Measurements from ENCODE around the gene C2orf81.

DNA sequence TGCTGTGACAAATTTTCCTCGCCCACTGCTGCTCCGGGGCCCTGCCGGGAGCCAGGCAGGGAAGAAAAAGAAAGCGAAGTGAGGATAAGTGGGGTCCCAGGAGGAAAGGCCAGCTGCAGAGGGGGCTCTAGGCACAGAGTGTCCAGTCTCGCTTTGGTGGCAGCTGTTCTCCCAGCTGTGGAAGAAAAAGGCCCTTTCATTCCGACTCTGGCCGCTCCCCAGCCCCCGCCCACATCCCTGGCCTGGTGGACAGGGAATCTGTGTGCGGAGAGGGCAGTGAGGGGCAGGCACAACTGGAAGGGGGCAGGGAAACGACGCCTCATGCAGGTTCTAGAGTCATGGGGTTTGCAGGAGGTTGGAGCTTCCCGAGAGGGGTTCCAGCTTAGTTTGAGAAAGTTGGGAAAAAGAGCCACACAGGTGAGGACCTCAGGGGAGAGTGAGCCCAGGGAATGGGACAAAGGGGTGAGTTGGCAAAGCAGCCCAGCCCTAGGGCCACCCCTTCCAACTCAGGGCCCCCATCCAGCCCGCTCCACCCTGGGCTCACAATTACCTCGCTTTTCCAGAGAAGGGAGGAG, 18.5 kb upstream of the C2orf81 start:
- TF ChIP-seq, protein P1, sequence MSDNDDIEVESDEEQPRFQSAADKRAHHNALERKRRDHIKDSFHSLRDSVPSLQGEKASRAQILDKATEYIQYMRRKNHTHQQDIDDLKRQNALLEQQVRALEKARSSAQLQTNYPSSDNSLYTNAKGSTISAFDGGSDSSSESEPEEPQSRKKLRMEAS (CRISPR knock-in tag; IDR thresholded peaks at IDR 0.05), result no peak
- TF ChIP-seq JUN (CRISPR knock-in tag; IDR thresholded peaks at IDR 0.05) (no peak), NR1H2 (CRISPR knock-in tag; IDR thresholded peaks at IDR 0.05) (no peak), FOXP1 (CRISPR knock-in tag; IDR thresholded peaks at IDR 0.05; ENCODE audit: borderline replicate concordance) (no peak), ESRRA (CRISPR knock-in tag; IDR thresholded peaks at IDR 0.05; ENCODE audit: borderline replicate concordance) (no peak)
- TF ChIP-seq, protein P2, sequence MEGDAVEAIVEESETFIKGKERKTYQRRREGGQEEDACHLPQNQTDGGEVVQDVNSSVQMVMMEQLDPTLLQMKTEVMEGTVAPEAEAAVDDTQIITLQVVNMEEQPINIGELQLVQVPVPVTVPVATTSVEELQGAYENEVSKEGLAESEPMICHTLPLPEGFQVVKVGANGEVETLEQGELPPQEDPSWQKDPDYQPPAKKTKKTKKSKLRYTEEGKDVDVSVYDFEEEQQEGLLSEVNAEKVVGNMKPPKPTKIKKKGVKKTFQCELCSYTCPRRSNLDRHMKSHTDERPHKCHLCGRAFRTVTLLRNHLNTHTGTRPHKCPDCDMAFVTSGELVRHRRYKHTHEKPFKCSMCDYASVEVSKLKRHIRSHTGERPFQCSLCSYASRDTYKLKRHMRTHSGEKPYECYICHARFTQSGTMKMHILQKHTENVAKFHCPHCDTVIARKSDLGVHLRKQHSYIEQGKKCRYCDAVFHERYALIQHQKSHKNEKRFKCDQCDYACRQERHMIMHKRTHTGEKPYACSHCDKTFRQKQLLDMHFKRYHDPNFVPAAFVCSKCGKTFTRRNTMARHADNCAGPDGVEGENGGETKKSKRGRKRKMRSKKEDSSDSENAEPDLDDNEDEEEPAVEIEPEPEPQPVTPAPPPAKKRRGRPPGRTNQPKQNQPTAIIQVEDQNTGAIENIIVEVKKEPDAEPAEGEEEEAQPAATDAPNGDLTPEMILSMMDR (IDR thresholded peaks at IDR 0.05), result no peak
- TF ChIP-seq, protein P3, sequence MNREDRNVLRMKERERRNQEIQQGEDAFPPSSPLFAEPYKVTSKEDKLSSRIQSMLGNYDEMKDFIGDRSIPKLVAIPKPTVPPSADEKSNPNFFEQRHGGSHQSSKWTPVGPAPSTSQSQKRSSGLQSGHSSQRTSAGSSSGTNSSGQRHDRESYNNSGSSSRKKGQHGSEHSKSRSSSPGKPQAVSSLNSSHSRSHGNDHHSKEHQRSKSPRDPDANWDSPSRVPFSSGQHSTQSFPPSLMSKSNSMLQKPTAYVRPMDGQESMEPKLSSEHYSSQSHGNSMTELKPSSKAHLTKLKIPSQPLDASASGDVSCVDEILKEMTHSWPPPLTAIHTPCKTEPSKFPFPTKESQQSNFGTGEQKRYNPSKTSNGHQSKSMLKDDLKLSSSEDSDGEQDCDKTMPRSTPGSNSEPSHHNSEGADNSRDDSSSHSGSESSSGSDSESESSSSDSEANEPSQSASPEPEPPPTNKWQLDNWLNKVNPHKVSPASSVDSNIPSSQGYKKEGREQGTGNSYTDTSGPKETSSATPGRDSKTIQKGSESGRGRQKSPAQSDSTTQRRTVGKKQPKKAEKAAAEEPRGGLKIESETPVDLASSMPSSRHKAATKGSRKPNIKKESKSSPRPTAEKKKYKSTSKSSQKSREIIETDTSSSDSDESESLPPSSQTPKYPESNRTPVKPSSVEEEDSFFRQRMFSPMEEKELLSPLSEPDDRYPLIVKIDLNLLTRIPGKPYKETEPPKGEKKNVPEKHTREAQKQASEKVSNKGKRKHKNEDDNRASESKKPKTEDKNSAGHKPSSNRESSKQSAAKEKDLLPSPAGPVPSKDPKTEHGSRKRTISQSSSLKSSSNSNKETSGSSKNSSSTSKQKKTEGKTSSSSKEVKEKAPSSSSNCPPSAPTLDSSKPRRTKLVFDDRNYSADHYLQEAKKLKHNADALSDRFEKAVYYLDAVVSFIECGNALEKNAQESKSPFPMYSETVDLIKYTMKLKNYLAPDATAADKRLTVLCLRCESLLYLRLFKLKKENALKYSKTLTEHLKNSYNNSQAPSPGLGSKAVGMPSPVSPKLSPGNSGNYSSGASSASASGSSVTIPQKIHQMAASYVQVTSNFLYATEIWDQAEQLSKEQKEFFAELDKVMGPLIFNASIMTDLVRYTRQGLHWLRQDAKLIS (CRISPR knock-in tag; IDR thresholded peaks at IDR 0.05; ENCODE audit: borderline replicate concordance), result no peak
- TF ChIP-seq, protein P4, sequence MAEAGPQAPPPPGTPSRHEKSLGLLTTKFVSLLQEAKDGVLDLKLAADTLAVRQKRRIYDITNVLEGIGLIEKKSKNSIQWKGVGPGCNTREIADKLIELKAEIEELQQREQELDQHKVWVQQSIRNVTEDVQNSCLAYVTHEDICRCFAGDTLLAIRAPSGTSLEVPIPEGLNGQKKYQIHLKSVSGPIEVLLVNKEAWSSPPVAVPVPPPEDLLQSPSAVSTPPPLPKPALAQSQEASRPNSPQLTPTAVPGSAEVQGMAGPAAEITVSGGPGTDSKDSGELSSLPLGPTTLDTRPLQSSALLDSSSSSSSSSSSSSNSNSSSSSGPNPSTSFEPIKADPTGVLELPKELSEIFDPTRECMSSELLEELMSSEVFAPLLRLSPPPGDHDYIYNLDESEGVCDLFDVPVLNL (CRISPR knock-in tag; IDR thresholded peaks at IDR 0.05; ENCODE audit: borderline replicate concordance, low read depth), result no peak
- TF ChIP-seq, protein P5, sequence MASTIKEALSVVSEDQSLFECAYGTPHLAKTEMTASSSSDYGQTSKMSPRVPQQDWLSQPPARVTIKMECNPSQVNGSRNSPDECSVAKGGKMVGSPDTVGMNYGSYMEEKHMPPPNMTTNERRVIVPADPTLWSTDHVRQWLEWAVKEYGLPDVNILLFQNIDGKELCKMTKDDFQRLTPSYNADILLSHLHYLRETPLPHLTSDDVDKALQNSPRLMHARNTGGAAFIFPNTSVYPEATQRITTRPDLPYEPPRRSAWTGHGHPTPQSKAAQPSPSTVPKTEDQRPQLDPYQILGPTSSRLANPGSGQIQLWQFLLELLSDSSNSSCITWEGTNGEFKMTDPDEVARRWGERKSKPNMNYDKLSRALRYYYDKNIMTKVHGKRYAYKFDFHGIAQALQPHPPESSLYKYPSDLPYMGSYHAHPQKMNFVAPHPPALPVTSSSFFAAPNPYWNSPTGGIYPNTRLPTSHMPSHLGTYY (CRISPR knock-in tag; IDR thresholded peaks at IDR 0.05), result no peak
- TF ChIP-seq, protein P6, sequence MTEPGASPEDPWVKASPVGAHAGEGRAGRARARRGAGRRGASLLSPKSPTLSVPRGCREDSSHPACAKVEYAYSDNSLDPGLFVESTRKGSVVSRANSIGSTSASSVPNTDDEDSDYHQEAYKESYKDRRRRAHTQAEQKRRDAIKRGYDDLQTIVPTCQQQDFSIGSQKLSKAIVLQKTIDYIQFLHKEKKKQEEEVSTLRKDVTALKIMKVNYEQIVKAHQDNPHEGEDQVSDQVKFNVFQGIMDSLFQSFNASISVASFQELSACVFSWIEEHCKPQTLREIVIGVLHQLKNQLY (CRISPR knock-in tag; IDR thresholded peaks at IDR 0.05), result no peak

All from WTC11 (cell line).